ENCODE results near the gene PPFIA4.

- TF ChIP-seq SMC3 (IDR thresholded peaks at IDR 0.05; ENCODE audit: low read depth, low read length) (no peak), RAD21 (IDR thresholded peaks at IDR 0.05; ENCODE audit: low read length) (no peak), CTCF (IDR thresholded peaks at IDR 0.05) (no peak), REST (IDR thresholded peaks at IDR 0.05; ENCODE audit: low read depth, low read length) (no peak), EZH2phosphoT487 (IDR thresholded peaks at IDR 0.05; ENCODE audit: borderline replicate concordance, low read depth) (no peak)
These were observed 59.5 kb downstream of the PPFIA4 start, which contains the start of gene MYOG for GRCh38 chr1:203085528-203086406.
